ENCODE data around the gene CALCR.

- TF ChIP-seq CTCF (IDR thresholded peaks at IDR 0.05; ENCODE audit: low read length) (no peak), EZH2 (IDR thresholded peaks at IDR 0.05; ENCODE audit: borderline replicate concordance, low read length) (no peak)
Measured at GRCh38 chr7:93574269-93574645, 267 bp downstream of the CALCR start.

Measured in OCI-LY1 (cell line).